ENCODE measurements around the gene NRIP1.

Gene NRIP1, protein sequence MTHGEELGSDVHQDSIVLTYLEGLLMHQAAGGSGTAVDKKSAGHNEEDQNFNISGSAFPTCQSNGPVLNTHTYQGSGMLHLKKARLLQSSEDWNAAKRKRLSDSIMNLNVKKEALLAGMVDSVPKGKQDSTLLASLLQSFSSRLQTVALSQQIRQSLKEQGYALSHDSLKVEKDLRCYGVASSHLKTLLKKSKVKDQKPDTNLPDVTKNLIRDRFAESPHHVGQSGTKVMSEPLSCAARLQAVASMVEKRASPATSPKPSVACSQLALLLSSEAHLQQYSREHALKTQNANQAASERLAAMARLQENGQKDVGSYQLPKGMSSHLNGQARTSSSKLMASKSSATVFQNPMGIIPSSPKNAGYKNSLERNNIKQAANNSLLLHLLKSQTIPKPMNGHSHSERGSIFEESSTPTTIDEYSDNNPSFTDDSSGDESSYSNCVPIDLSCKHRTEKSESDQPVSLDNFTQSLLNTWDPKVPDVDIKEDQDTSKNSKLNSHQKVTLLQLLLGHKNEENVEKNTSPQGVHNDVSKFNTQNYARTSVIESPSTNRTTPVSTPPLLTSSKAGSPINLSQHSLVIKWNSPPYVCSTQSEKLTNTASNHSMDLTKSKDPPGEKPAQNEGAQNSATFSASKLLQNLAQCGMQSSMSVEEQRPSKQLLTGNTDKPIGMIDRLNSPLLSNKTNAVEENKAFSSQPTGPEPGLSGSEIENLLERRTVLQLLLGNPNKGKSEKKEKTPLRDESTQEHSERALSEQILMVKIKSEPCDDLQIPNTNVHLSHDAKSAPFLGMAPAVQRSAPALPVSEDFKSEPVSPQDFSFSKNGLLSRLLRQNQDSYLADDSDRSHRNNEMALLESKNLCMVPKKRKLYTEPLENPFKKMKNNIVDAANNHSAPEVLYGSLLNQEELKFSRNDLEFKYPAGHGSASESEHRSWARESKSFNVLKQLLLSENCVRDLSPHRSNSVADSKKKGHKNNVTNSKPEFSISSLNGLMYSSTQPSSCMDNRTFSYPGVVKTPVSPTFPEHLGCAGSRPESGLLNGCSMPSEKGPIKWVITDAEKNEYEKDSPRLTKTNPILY (N-terminal part only)

DNA sequence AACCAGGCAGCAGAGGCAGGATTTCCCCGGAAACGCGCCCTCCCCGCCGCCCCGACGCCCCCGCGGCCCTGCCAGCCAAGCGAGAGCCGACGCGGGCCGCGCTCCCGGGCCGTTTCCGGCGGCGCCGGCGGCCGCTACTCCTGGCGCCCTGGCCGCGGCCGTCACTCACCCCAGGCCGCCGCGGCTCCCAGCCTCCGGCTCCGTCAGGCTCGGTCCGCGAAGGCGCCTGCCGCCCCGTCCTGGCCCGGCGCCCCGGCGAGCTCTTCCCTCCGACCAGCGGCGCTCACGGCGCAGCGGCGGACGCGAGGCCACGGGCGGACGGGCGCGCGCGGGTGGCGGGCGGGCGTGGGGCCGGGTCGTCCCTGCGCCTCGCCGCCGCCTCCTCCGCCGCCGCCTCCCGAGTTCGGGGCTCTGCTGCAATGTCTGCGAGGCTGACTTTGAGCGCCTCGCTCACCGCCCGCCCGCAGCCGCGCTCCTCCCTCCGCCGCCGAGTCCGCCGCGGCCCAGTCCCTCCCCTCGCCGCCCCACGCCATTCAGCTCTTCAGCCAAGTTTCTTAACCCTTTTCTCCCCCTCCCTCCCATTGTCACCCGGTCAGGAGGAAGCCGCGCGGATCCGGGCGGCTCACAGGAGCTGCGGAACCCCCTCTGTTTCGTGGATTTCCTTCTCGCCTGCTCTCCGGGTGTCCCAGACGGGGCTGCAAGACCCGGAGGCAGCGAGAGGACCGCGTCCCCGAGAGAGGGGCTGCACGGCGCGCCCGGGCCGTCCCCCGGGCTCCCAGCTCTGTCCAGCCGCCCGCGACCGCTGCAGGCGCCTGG lies at the start of gene NRIP1:
NRIP1 (minus strand) TSS at position 425 of the 816 bp plus-strand sequence. CDS start 96,808 bp downstream, outside the sequence.
- Histone ChIP-seq H3K27ac (ENCODE audit: low read length) (no peak within 1 kb of the TSS), H3K9ac (ENCODE audit: low read depth, low read length) (peak within 1 kb of the TSS; percentile 68; the same call in 1 of the 2 replicates), H3K4me1 (ENCODE audit: insufficient read depth, low read length) (peaks cover 25% of the 10 kb centered on the region), H3K36me3 (ENCODE audit: insufficient read depth, low read depth, low read length) (no peaks in the 10 kb centered on the region), H3K27me3 (ENCODE audit: insufficient read depth, low read length) (peaks cover 35% of the 10 kb centered on the region), H3K4me3 (ENCODE audit: low read length) (peak within 1 kb of the TSS; percentile 87), H3K9me3 (ENCODE audit: insufficient read depth, low read depth, low read length) (no peaks in the 10 kb centered on the region)

DNA sequence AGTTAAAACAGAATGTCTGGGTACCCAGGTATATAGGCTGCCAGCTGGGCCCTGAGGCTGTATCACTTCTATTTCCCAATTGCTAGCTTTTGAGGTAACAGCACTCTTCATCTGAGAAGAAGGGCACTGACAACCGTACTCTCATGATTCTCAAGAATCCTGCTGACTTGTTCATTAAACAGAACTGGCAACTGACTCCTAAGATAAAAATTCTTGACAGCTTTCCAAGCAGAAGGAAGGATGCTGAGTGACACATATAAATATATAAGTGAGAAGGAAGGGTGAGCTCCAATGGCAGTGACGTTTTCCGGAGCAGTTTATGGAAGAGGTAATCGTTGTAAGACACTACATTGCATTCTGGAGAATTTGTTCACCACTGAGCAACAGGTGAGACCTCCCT lies 48.1 kb upstream of the NRIP1 start:
- Histone ChIP-seq H3K27ac (ENCODE audit: low read length) (no peak overlapping the region), H3K4me1 (ENCODE audit: insufficient read depth, low read length) (no peaks in the 10 kb centered on the region), H3K9me3 (ENCODE audit: insufficient read depth, low read depth, low read length) (no peaks in the 10 kb centered on the region), H3K27me3 (ENCODE audit: insufficient read depth, low read length) (no peaks in the 10 kb centered on the region), H3K9ac (ENCODE audit: low read depth, low read length) (no peak overlapping the region), H3K36me3 (ENCODE audit: insufficient read depth, low read depth, low read length) (no peaks in the 10 kb centered on the region), H3K4me3 (ENCODE audit: low read length) (no peak overlapping the region)

DNA sequence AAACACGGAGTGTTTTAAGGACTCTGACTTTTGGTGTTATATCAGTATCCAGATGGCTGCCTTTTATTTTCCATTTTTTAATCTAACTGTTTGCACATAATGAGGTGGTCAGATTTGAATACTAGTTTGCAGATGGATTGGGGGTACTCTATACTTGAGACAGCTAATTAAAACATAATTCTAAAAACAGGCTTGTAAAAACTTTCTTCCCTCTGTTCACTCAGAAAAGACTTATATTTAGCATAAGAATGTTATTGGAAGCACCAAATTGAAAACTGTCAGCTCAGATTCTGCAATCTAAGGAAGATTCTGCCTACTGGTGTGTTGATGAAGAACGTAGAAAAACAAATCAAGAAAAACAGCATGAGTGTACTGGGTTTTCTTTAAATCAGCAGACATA lies 44.0 kb upstream of the NRIP1 start:
- H3K9me3 ChIP-seq (ENCODE audit: insufficient read depth, low read depth, low read length): no peaks in the 10 kb centered on the region

DNA sequence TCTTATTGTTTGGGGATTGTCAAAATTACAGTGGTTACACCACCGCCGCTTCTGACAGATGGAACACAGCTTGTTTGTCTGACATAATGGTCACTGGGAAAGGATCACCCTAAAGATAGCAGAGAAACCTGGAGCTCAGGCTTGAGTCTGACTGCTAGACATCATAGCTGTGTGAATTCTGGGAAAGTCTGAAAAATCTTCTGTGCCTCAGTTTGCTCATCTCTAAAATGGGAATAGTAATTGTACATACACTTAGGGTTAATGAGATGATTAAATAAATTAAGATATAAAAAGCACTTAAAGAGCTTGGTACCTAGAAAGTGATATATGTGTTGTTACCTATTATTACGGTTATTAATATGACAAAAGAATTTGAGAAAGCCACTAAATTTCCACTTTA lies 39.7 kb upstream of the NRIP1 start:
- H3K9ac ChIP-seq (ENCODE audit: low read depth, low read length): no peak overlapping the region
- H3K36me3 ChIP-seq (ENCODE audit: insufficient read depth, low read depth, low read length): no peaks in the 10 kb centered on the region
- H3K27me3 ChIP-seq (ENCODE audit: insufficient read depth, low read length): no peaks in the 10 kb centered on the region
- no peaks in the 10 kb centered on the region for H3K9me3 ChIP-seq (ENCODE audit: insufficient read depth, low read depth, low read length)
- H3K4me1 ChIP-seq (ENCODE audit: insufficient read depth, low read length): no peaks in the 10 kb centered on the region
- H3K27ac ChIP-seq (ENCODE audit: low read length): no peak overlapping the region
- H3K4me3 ChIP-seq (ENCODE audit: low read length): no peak overlapping the region

More for the DNA sequence above, 44.0 kb upstream of the NRIP1 start:
- Histone ChIP-seq H3K36me3 (ENCODE audit: insufficient read depth, low read depth, low read length) (no peaks in the 10 kb centered on the region), H3K27me3 (ENCODE audit: insufficient read depth, low read length) (no peaks in the 10 kb centered on the region), H3K9ac (ENCODE audit: low read depth, low read length) (no peak overlapping the region), H3K4me1 (ENCODE audit: insufficient read depth, low read length) (no peaks in the 10 kb centered on the region), H3K27ac (ENCODE audit: low read length) (no peak overlapping the region), H3K4me3 (ENCODE audit: low read length) (no peak overlapping the region)

DNA sequence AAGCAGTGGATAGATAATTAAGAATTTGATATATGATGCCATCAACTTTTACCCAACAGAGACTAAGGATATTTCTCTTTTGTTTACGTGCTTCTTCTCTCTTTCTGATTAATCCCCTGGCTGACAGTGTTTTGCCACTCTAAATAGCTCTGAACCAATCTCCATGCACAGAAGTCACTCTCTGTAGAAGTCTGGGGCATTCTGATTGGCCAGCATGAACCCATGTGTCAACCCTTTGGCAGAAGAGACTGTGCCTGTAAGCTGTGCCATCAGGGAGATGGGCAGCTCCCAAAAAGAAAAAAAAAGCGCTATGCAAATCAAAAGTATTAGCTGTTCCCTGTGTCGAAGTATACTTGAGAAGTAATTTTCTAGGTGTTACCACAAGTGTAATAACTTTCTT lies 34.1 kb upstream of the NRIP1 start:
- no peak overlapping the region for H3K4me3 ChIP-seq (ENCODE audit: low read length)
- H3K4me1 ChIP-seq (ENCODE audit: insufficient read depth, low read length): no peaks in the 10 kb centered on the region
- no peaks in the 10 kb centered on the region for H3K9me3 ChIP-seq (ENCODE audit: insufficient read depth, low read depth, low read length)
- H3K36me3 ChIP-seq (ENCODE audit: insufficient read depth, low read depth, low read length): no peaks in the 10 kb centered on the region
- no peak overlapping the region for H3K9ac ChIP-seq (ENCODE audit: low read depth, low read length)
- no peaks in the 10 kb centered on the region for H3K27me3 ChIP-seq (ENCODE audit: insufficient read depth, low read length)
- no peak overlapping the region for H3K27ac ChIP-seq (ENCODE audit: low read length)

DNA sequence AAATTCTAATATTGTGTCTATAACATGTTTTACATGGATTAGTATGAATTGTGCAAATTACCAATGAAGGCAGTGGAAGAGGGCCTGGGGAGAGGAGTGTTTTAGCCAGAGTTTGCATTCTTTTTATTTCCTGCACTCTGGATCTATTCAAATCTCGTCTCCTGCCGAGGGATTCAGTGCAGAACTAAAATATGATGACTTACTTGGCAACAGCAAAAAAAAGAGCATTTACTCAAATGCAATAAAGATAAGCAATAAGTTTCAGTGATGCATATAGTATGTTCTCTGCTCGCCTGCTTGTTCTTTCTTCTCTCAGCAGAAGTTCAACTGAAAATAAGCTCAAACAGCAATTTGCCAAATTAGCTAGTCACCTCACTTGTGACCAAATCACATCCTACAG lies 33.4 kb upstream of the NRIP1 start:
- no peaks in the 10 kb centered on the region for H3K36me3 ChIP-seq (ENCODE audit: insufficient read depth, low read depth, low read length)

DNA sequence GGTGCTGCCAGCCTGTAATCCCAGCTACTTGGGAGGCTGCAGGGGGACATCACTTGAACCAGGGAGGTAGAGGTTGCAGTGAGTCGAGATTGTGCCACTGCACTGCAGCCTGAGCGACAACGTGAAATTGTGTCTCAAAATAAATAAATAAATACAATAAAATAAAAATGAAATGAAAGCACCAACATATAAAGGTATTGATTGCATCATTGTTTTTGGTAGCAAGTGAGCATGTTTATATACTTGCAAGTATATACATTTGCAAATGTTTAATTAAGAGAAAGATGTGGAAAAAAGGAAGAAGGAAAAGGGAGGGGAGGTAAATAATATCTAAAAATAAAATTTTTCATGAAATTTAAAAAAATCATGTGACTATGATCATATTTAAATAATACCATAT lies 32.8 kb upstream of the NRIP1 start:
- Histone ChIP-seq H3K9ac (ENCODE audit: low read depth, low read length) (no peak overlapping the region), H3K4me1 (ENCODE audit: insufficient read depth, low read length) (no peaks in the 10 kb centered on the region), H3K27ac (ENCODE audit: low read length) (no peak overlapping the region), H3K9me3 (ENCODE audit: insufficient read depth, low read depth, low read length) (no peaks in the 10 kb centered on the region), H3K27me3 (ENCODE audit: insufficient read depth, low read length) (no peaks in the 10 kb centered on the region), H3K4me3 (ENCODE audit: low read length) (no peak overlapping the region), H3K36me3 (ENCODE audit: insufficient read depth, low read depth, low read length) (no peaks in the 10 kb centered on the region)

More for the DNA sequence above, 33.4 kb upstream of the NRIP1 start:
- H3K9me3 ChIP-seq (ENCODE audit: insufficient read depth, low read depth, low read length): no peaks in the 10 kb centered on the region
- H3K9ac ChIP-seq (ENCODE audit: low read depth, low read length): no peak overlapping the region
- no peak overlapping the region for H3K27ac ChIP-seq (ENCODE audit: low read length)
- H3K27me3 ChIP-seq (ENCODE audit: insufficient read depth, low read length): no peaks in the 10 kb centered on the region
- no peak overlapping the region for H3K4me3 ChIP-seq (ENCODE audit: low read length)
- no peaks in the 10 kb centered on the region for H3K4me1 ChIP-seq (ENCODE audit: insufficient read depth, low read length)

DNA sequence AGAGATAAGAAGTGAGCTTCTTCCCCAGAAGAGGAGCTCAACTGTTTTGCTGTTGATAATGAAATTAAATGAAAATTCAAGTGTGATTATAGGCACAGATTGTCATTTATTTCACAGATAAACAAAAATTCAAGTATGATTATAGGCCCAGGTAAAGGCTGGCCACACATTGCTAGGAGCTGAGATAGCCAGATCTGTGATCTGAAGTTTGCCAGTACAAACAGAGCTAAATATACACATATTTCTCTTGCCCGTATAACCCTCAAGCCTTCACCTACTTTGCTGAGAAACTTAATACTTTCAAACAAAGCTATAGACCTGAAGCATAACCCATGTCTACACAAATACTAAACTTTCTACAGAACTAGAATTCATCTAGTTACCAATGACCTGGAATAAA lies 31.3 kb upstream of the NRIP1 start:
- Histone ChIP-seq H3K9ac (ENCODE audit: low read depth, low read length) (no peak overlapping the region), H3K4me3 (ENCODE audit: low read length) (no peak overlapping the region), H3K9me3 (ENCODE audit: insufficient read depth, low read depth, low read length) (no peaks in the 10 kb centered on the region), H3K36me3 (ENCODE audit: insufficient read depth, low read depth, low read length) (no peaks in the 10 kb centered on the region), H3K4me1 (ENCODE audit: insufficient read depth, low read length) (no peaks in the 10 kb centered on the region), H3K27me3 (ENCODE audit: insufficient read depth, low read length) (no peaks in the 10 kb centered on the region), H3K27ac (ENCODE audit: low read length) (no peak overlapping the region)

DNA sequence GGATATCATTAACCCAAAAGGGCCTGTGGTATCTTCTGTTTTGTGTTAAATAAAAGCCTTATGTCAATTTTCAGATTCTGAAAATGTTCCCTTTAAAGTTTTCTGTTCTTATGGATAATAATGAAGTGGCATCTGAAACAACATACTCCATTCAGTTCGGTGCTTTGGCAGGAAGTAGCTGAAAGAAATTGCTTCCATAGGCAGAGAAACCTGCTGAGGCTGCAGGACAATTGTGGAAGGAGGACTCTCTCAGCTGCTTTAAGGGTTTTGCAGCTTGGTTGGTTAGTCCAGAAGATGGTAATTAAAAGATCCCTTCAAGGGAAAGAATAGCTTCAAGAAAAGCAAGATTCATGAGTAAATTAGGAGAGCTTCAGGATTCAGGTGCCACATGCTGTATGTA lies 30.5 kb upstream of the NRIP1 start:
- Histone ChIP-seq H3K27ac (ENCODE audit: low read length) (no peak overlapping the region), H3K9ac (ENCODE audit: low read depth, low read length) (no peak overlapping the region), H3K36me3 (ENCODE audit: insufficient read depth, low read depth, low read length) (no peaks in the 10 kb centered on the region), H3K4me3 (ENCODE audit: low read length) (no peak overlapping the region), H3K4me1 (ENCODE audit: insufficient read depth, low read length) (no peaks in the 10 kb centered on the region), H3K9me3 (ENCODE audit: insufficient read depth, low read depth, low read length) (no peaks in the 10 kb centered on the region), H3K27me3 (ENCODE audit: insufficient read depth, low read length) (no peaks in the 10 kb centered on the region)

DNA sequence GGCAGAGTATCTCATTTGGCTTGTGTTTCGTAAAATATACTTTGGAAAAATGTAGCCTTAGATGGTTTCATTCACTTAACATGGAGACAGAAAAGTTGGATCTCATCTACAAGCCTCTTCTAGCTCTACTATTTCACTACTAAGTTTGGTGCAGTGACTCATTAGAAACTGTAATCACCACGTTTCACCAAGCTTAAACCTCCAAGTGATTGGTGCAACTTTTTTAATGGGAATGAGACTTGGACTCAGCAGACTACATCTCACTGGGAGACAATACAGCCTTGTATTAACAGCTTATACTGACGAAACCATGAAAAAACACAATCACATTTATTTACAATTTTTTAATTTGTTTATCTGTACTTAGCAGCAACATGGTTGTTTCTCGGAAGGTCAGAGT lies 29.9 kb upstream of the NRIP1 start:
- H3K4me3 ChIP-seq (ENCODE audit: low read length): no peak overlapping the region
- no peaks in the 10 kb centered on the region for H3K36me3 ChIP-seq (ENCODE audit: insufficient read depth, low read depth, low read length)
- H3K9ac ChIP-seq (ENCODE audit: low read depth, low read length): no peak overlapping the region
- H3K27me3 ChIP-seq (ENCODE audit: insufficient read depth, low read length): no peaks in the 10 kb centered on the region
- no peaks in the 10 kb centered on the region for H3K4me1 ChIP-seq (ENCODE audit: insufficient read depth, low read length)
- H3K9me3 ChIP-seq (ENCODE audit: insufficient read depth, low read depth, low read length): no peaks in the 10 kb centered on the region
- no peak overlapping the region for H3K27ac ChIP-seq (ENCODE audit: low read length)

DNA sequence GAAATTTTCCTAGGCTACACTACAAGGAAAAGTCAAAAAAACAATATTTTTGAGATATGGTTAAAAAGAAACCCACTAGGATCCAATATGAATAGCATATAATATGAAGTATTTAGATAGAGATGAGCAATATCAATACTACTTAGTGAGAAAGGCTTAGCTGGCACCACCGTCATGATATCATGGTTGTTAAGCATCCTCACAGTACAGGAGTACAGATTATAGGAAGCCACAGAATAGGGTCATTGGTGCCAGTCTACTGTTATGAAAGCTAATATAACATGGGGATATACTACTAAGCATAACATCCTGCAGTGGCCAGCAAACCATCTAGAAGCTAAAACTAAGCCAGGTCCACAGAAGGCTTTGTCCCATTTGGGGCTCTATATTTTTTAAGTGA lies 28.4 kb upstream of the NRIP1 start:
- no peak overlapping the region for H3K27ac ChIP-seq (ENCODE audit: low read length)
- H3K9me3 ChIP-seq (ENCODE audit: insufficient read depth, low read depth, low read length): no peaks in the 10 kb centered on the region
- H3K4me1 ChIP-seq (ENCODE audit: insufficient read depth, low read length): no peaks in the 10 kb centered on the region
- no peak overlapping the region for H3K4me3 ChIP-seq (ENCODE audit: low read length)
- H3K27me3 ChIP-seq (ENCODE audit: insufficient read depth, low read length): no peaks in the 10 kb centered on the region
- H3K36me3 ChIP-seq (ENCODE audit: insufficient read depth, low read depth, low read length): no peaks in the 10 kb centered on the region
- no peak overlapping the region for H3K9ac ChIP-seq (ENCODE audit: low read depth, low read length)
